Natural killer cell treated with Interleukin-12 subunit alpha and Interleukin-12 subunit beta and Interleukin-15 and Interleukin-18, amount 100 ng/mL, for 72 hours (primary cell): ENCODE data around the gene PDGFB. TPM values are rescaled to one million over a fixed set of nuclear protein-coding genes. Genes with fewer than 3 reads are reported as not detected.

Source experiments
- ATAC-seq, 2 donors: fragments of 150-1000 bp; cut with Tn5 transposase in 1 of 2; sonication (Bioruptor Pico), chemical (Tn5 transposase) in 1 of 2; 2 replicates each; pipeline ENCODE4 v1.10.0; 2021
- DNase-seq: peaks from one replicate; pipeline ENCODE4 v3.0.0; 2022; ENCODE audit warnings: low spot score
- H3K27ac Mint-ChIP-seq, 2 donors: 1 replicate in 1 of 2; 2 replicates in 1 of 2; pipeline ENCODE4 v1.8.0; 2022; ENCODE audit warnings: mixed read lengths in 2 of 2, mild to moderate bottlenecking in 1 of 2, moderate library complexity in 1 of 2
- H3K27me3 Mint-ChIP-seq, 2 donors: 1 replicate in 1 of 2; 2 replicates in 1 of 2; pipeline ENCODE4 v1.8.0; 2022; ENCODE audit warnings: mixed read lengths in 2 of 2
- H3K36me3 Mint-ChIP-seq: one replicate; pipeline ENCODE4 v1.8.0; 2022; ENCODE audit warnings: mixed read lengths
- H3K4me1 Mint-ChIP-seq, 2 donors: 1 replicate in 1 of 2; 2 replicates in 1 of 2; pipeline ENCODE4 v1.8.0; 2022; ENCODE audit warnings: low read depth in 2 of 2, mixed read lengths in 2 of 2, mild to moderate bottlenecking in 1 of 2
- H3K4me3 Mint-ChIP-seq: one replicate; pipeline ENCODE4 v1.8.0; 2022; ENCODE audit warnings: mixed read lengths
- H3K9me3 Mint-ChIP-seq: 2 replicates; pipeline ENCODE4 v1.8.0; 2022; ENCODE audit warnings: mixed read lengths
- total RNA-seq, 2 donors: library from RNA; stranded (reverse); gene quantifications; one replicate each; pipeline ENCODE4 v1.2.3, GENCODE V29; 2022

Gene PDGFB
- total RNA-seq, 2 donors from 2014 or later: not detected

GRCh38 chr22:39236321-39237317 lies 8.2 kb downstream of the PDGFB start:
- H3K4me1 Mint-ChIP-seq: peaks cover 38 to 47% of the 10 kb centered on the region in 2 donors
- ATAC-seq (peak; percentile 82), DNase-seq (no peak)
- H3K27ac Mint-ChIP-seq: peak overlapping the region in 1 of 2 donors; percentile 50
- H3K9me3 Mint-ChIP-seq: no peaks in the 10 kb centered on the region
- H3K27me3 Mint-ChIP-seq: peaks cover 48 to 58% of the 10 kb centered on the region in 2 donors
- peak overlapping the region; percentile 47 for H3K4me3 Mint-ChIP-seq
- no peaks in the 10 kb centered on the region for H3K36me3 Mint-ChIP-seq

- no peak for DNase-seq
- Mint-ChIP-seq H3K4me3 (peak overlapping the region; percentile 22), H3K9me3 (no peaks in the 10 kb centered on the region), H3K27me3 (peaks cover 41 to 42% of the 10 kb centered on the region in 2 donors), H3K36me3 (no peaks in the 10 kb centered on the region), H3K4me1 (peaks cover 25 to 37% of the 10 kb centered on the region in 2 donors), H3K27ac (no peak overlapping the region)
- no peak for ATAC-seq
These were observed 9.7 kb downstream of the PDGFB start for GRCh38 chr22:39234867-39235687.

- no peak overlapping the region for H3K4me3 Mint-ChIP-seq
- H3K9me3 Mint-ChIP-seq: no peaks in the 10 kb centered on the region
- H3K36me3 Mint-ChIP-seq: no peaks in the 10 kb centered on the region
- ATAC-seq: no peak
- no peak for DNase-seq
- H3K27ac Mint-ChIP-seq: no peak overlapping the region
- peaks cover 25 to 35% of the 10 kb centered on the region in 2 donors for H3K4me1 Mint-ChIP-seq
- H3K27me3 Mint-ChIP-seq: peaks cover 40 to 44% of the 10 kb centered on the region in 2 donors
These were observed 10.4 kb downstream of the PDGFB start for GRCh38 chr22:39234472-39234787.

- H3K4me3 Mint-ChIP-seq: no peak overlapping the region
- no peaks in the 10 kb centered on the region for H3K36me3 Mint-ChIP-seq
- DNase-seq: no peak
- peaks cover 40 to 49% of the 10 kb centered on the region in 2 donors for H3K27me3 Mint-ChIP-seq
- H3K27ac Mint-ChIP-seq: no peak overlapping the region
- H3K4me1 Mint-ChIP-seq: peaks cover 25 to 35% of the 10 kb centered on the region in 2 donors
- no peaks in the 10 kb centered on the region for H3K9me3 Mint-ChIP-seq
- ATAC-seq: no peak
These were observed 10.9 kb downstream of the PDGFB start for GRCh38 chr22:39233710-39234471.

- Mint-ChIP-seq H3K27me3 (peaks cover 40 to 48% of the 10 kb centered on the region in 2 donors), H3K4me1 (peaks cover 25 to 35% of the 10 kb centered on the region in 2 donors), H3K27ac (no peak overlapping the region), H3K9me3 (no peaks in the 10 kb centered on the region), H3K36me3 (no peaks in the 10 kb centered on the region), H3K4me3 (no peak overlapping the region)
- no peak for DNase-seq
- no peak for ATAC-seq
These were observed 11.7 kb downstream of the PDGFB start for GRCh38 chr22:39232806-39233709.

- H3K27me3 Mint-ChIP-seq: peaks cover 36 to 44% of the 10 kb centered on the region in 2 donors
- H3K9me3 Mint-ChIP-seq: no peaks in the 10 kb centered on the region
- H3K4me1 Mint-ChIP-seq: peaks cover 20 to 30% of the 10 kb centered on the region in 2 donors
- H3K36me3 Mint-ChIP-seq: no peaks in the 10 kb centered on the region
- H3K27ac Mint-ChIP-seq: peak overlapping the region in 1 of 2 donors; percentile 22
- DNase-seq (no peak), ATAC-seq (no peak)
- H3K4me3 Mint-ChIP-seq: no peak overlapping the region
These were observed 12.5 kb downstream of the PDGFB start for GRCh38 chr22:39232246-39232645.

- peaks cover 27 to 38% of the 10 kb centered on the region in 2 donors for H3K27me3 Mint-ChIP-seq
- no peak for DNase-seq
- H3K27ac Mint-ChIP-seq: no peak overlapping the region
- H3K36me3 Mint-ChIP-seq: no peaks in the 10 kb centered on the region
- ATAC-seq: no peak
- no peak overlapping the region for H3K4me3 Mint-ChIP-seq
- peaks cover 13 to 23% of the 10 kb centered on the region in 2 donors for H3K4me1 Mint-ChIP-seq
- no peaks in the 10 kb centered on the region for H3K9me3 Mint-ChIP-seq
These were observed 13.4 kb downstream of the PDGFB start for GRCh38 chr22:39231197-39231950.

- ATAC-seq: peak in 1 of 2 donors; percentile 26
- Mint-ChIP-seq H3K27me3 (peaks cover 27 to 33% of the 10 kb centered on the region in 2 donors), H3K4me1 (peaks cover 4 to 15% of the 10 kb centered on the region in 2 donors), H3K9me3 (no peaks in the 10 kb centered on the region), H3K4me3 (no peak overlapping the region), H3K27ac (no peak overlapping the region), H3K36me3 (no peaks in the 10 kb centered on the region)
- DNase-seq: no peak
These were observed 14.3 kb downstream of the PDGFB start for GRCh38 chr22:39230261-39231196.

- ATAC-seq: no peak
- H3K36me3 Mint-ChIP-seq: no peaks in the 10 kb centered on the region
- peaks cover 25 to 33% of the 10 kb centered on the region in 2 donors for H3K27me3 Mint-ChIP-seq
- H3K27ac Mint-ChIP-seq: no peak overlapping the region
- H3K4me1 Mint-ChIP-seq: peaks cover 4 to 11% of the 10 kb centered on the region in 2 donors
- DNase-seq: no peak
- no peak overlapping the region for H3K4me3 Mint-ChIP-seq
- H3K9me3 Mint-ChIP-seq: no peaks in the 10 kb centered on the region
These were observed 15.0 kb downstream of the PDGFB start for GRCh38 chr22:39229688-39230260.

- Mint-ChIP-seq H3K9me3 (no peaks in the 10 kb centered on the region), H3K27ac (no peak overlapping the region), H3K4me3 (no peak overlapping the region), H3K27me3 (peaks cover 18 to 30% of the 10 kb centered on the region in 2 donors), H3K36me3 (no peaks in the 10 kb centered on the region), H3K4me1 (peaks cover under 1 to 5% of the 10 kb centered on the region in 2 donors)
- ATAC-seq (no peak), DNase-seq (no peak)
These were observed 15.7 kb downstream of the PDGFB start for GRCh38 chr22:39229075-39229474.
